HG03095 (cell line): ENCODE data around the gene RNF213.
"Not testable (repeated sequence)": the region's sequence is repeated elsewhere in the genome, so short reads cannot be mapped to it uniquely, and the experiment has no call there.

Experiments used
- ATAC-seq: cut with Tn5 transposase; IDR thresholded peaks from one replicate; pipeline ENCODE4 v1.9.1; 2021; ENCODE audit warnings: moderate library complexity; ENCODE audit not compliant: unreplicated experiment

Gene RNF213

GRCh38 chr17:80316927-80317705 is 56.5 kb downstream of the RNF213 start:
- ATAC-seq: no peak

- no peak for ATAC-seq
These were observed 57.0 kb downstream of the RNF213 start for GRCh38 chr17:80317706-80317980.

GRCh38 chr17:80318166-80318565 is 57.5 kb downstream of the RNF213 start:
- ATAC-seq: no peak

- no peak for ATAC-seq
These were observed 58.8 kb downstream of the RNF213 start for GRCh38 chr17:80319262-80319998.

GRCh38 chr17:80319999-80320344 is 59.3 kb downstream of the RNF213 start:
- no peak for ATAC-seq

- ATAC-seq: no peak
These were observed 59.8 kb downstream of the RNF213 start for GRCh38 chr17:80320496-80320895.

- ATAC-seq: no peak
These were observed 62.2 kb downstream of the RNF213 start for GRCh38 chr17:80322864-80323263.

GRCh38 chr17:80323982-80324381 is 63.3 kb downstream of the RNF213 start:
- no peak for ATAC-seq

GRCh38 chr17:80327518-80327917 is 66.9 kb downstream of the RNF213 start:
- ATAC-seq: no peak

GRCh38 chr17:80328634-80329380 is 68.2 kb downstream of the RNF213 start:
- ATAC-seq: no peak

- not testable (repeated sequence) for ATAC-seq
These were observed 68.8 kb downstream of the RNF213 start for GRCh38 chr17:80329421-80329820.

GRCh38 chr17:80330276-80330675 is 69.6 kb downstream of the RNF213 start:
- no peak for ATAC-seq

GRCh38 chr17:80330938-80331337 is 70.3 kb downstream of the RNF213 start:
- ATAC-seq: not testable (repeated sequence)

GRCh38 chr17:80331820-80332219 is 71.2 kb downstream of the RNF213 start:
- ATAC-seq: no peak

- ATAC-seq: no peak
These were observed 76.7 kb downstream of the RNF213 start for GRCh38 chr17:80337195-80337895.

- ATAC-seq: no peak
These were observed 78.5 kb downstream of the RNF213 start for GRCh38 chr17:80339118-80339517.

GRCh38 chr17:80339731-80340456 is 79.2 kb downstream of the RNF213 start:
- ATAC-seq: no peak

- no peak for ATAC-seq
These were observed 84.7 kb downstream of the RNF213 start for GRCh38 chr17:80345321-80345720.

GRCh38 chr17:80345841-80346497 is 85.3 kb downstream of the RNF213 start:
- ATAC-seq: no peak
